ENCODE measurements around the gene MLLT10. TPM values are rescaled to one million over a fixed set of nuclear protein-coding genes. Genes with fewer than 3 reads are reported as not detected.

MLLT10 gene
- total RNA-seq, result 43.9 and 56.5 TPM in 2 replicates
- long read RNA-seq, partial matches to known transcripts, result 13 of 27 reads
- long read RNA-seq, other reads (novel, unspliced or antisense), result 14 of 27 reads

DNA sequence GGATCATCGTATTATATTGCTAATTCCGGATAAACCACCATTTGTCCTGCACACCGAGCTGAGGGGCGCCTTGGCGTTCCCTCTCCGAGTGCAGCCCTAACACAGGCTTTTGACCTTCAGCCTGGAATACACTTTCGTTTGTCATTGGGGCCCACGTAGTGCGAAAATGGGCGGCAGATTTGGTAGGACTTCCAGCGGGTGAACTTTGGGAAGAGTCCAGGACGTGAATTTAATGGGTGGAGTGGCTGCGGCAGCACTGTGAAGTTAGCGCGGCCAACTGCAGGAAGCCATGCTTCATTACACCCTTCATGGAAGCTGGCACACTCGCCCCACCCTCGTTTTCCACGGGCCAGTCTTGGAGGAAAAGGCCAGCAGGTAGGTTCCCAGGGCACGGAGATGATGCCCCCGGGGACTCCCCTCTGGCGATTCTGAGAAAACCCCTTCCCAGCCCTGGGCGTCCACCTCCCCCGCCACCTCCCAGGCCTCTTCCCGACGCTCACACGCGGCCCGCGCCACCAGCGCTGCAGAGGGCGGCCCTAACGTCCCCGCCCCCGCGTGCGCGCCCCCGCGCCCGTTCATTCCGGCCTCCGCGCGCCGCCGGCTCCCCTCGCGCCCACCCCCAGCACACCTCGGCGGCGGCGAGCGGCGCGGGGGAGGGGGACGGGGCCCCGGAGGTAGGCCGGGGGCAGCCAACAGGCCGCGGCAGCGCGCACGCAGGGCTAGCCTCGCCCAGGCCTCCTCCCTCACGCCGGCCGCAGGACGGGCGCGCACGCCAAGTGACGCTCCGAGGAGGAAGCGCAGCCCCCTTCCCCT lies at the start of gene MLLT10:
Gene MLLT10, plus strand, starts transcription at position 766 of the 813 bp plus-strand sequence. CDS start 413 bp downstream, outside the sequence.
- TF ChIP-seq, protein P1, sequence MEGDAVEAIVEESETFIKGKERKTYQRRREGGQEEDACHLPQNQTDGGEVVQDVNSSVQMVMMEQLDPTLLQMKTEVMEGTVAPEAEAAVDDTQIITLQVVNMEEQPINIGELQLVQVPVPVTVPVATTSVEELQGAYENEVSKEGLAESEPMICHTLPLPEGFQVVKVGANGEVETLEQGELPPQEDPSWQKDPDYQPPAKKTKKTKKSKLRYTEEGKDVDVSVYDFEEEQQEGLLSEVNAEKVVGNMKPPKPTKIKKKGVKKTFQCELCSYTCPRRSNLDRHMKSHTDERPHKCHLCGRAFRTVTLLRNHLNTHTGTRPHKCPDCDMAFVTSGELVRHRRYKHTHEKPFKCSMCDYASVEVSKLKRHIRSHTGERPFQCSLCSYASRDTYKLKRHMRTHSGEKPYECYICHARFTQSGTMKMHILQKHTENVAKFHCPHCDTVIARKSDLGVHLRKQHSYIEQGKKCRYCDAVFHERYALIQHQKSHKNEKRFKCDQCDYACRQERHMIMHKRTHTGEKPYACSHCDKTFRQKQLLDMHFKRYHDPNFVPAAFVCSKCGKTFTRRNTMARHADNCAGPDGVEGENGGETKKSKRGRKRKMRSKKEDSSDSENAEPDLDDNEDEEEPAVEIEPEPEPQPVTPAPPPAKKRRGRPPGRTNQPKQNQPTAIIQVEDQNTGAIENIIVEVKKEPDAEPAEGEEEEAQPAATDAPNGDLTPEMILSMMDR (IDR thresholded peaks at IDR 0.05), result peak; percentile 35
- DNase-seq (ENCODE audit: extremely low spot score, unreplicated experiment), result peak; percentile 99
- peaks cover 4% of the 10 kb centered on the region for H3K36me3 Mint-ChIP-seq (ENCODE audit: unreplicated experiment)
- peak within 1 kb of the TSS; percentile 99 for H3K27ac Mint-ChIP-seq (ENCODE audit: unreplicated experiment)
- no peaks in the 10 kb centered on the region for H3K9me3 Mint-ChIP-seq (ENCODE audit: unreplicated experiment)
- H3K4me3 Mint-ChIP-seq (ENCODE audit: unreplicated experiment), result peak within 1 kb of the TSS; percentile 88
- peaks cover 45% of the 10 kb centered on the region for H3K4me1 Mint-ChIP-seq (ENCODE audit: unreplicated experiment)
- H3K27me3 Mint-ChIP-seq (ENCODE audit: unreplicated experiment), result no peaks in the 10 kb centered on the region

DNA sequence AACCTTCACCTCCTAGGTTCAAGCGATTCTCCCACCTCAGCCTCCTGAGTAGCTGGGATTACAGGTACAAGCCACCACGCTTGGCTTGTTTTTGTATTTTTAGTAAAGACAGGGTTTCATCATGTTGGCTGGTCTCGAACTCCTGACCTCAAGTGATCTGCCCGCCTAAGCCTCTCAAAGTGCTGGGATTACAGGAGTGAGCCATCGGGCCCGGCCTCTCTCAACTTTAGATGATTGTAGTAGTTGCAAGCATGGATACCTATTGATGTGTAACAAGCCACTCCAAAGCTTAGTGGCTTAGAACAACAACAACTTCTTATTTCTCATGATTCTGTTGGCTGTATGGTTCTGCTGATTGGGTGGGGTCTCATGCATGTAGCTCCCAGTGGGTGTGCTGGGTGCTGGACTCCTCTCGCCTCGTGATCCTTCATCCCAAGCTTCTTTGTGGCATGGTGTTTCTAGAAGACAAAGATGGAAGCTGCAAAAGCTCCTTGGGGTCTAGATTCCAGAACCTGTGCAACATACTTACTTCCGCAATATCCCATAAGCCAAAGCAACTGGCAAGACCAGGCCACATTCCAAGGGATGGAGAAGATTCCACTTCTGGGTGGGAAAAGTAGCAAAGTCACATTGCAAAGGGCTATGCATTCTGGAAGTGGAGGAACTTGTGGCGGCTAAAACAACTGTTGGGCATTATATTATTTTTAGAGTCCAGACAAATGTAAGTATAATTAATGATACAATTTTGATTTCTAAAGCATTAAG lies 46.4 kb upstream of the MLLT10 start:
- no peak overlapping the region for H3K4me3 Mint-ChIP-seq (ENCODE audit: unreplicated experiment)
- no peaks in the 10 kb centered on the region for H3K9me3 Mint-ChIP-seq (ENCODE audit: unreplicated experiment)
- TF ChIP-seq, protein P1 (IDR thresholded peaks at IDR 0.05), result no peak
- H3K4me1 Mint-ChIP-seq (ENCODE audit: unreplicated experiment), result peaks cover 12% of the 10 kb centered on the region
- H3K27ac Mint-ChIP-seq (ENCODE audit: unreplicated experiment), result no peak overlapping the region
- H3K27me3 Mint-ChIP-seq (ENCODE audit: unreplicated experiment), result no peaks in the 10 kb centered on the region
- no peaks in the 10 kb centered on the region for H3K36me3 Mint-ChIP-seq (ENCODE audit: unreplicated experiment)
- peak; percentile 36 for DNase-seq (ENCODE audit: extremely low spot score, unreplicated experiment)

DNA sequence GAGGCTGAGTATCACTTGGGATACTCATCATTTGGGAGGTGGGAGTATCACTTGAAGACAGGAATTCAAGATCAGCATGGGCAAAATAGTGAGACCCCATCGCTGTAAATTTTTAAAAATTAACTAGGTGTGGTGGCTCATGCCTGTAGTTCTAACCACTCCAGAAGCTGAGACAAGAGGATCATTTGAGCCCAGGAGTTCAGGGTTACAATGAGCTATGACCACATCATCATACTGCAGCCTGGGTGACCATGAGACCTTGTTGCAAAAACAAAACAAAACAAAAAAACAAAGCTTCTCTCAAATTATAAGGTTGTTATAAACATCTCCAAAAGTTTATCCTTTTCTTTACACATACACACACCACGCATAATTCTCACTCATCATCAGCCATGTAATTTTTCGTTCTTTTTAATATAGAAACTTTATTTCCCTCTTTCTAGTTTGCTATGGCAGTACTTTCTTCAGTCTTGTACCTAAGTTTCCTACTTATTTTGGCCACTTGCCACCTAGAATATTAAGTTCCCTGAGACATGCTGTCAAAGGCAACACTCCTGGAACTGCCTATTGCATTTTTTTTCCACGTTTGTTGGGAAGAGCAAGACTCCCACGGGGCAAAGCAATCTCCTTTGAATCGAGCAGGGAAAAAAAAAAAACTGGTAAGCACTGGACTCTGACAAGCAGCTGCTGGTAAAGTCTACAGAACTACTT lies 45.6 kb upstream of the MLLT10 start:
- Mint-ChIP-seq H3K4me1 (ENCODE audit: unreplicated experiment) (peaks cover 12% of the 10 kb centered on the region), H3K36me3 (ENCODE audit: unreplicated experiment) (no peaks in the 10 kb centered on the region), H3K9me3 (ENCODE audit: unreplicated experiment) (no peaks in the 10 kb centered on the region), H3K27me3 (ENCODE audit: unreplicated experiment) (no peaks in the 10 kb centered on the region), H3K27ac (ENCODE audit: unreplicated experiment) (no peak overlapping the region), H3K4me3 (ENCODE audit: unreplicated experiment) (no peak overlapping the region)
- peak; percentile 48 for DNase-seq (ENCODE audit: extremely low spot score, unreplicated experiment)
- TF ChIP-seq, protein P1 (IDR thresholded peaks at IDR 0.05), result no peak

DNA sequence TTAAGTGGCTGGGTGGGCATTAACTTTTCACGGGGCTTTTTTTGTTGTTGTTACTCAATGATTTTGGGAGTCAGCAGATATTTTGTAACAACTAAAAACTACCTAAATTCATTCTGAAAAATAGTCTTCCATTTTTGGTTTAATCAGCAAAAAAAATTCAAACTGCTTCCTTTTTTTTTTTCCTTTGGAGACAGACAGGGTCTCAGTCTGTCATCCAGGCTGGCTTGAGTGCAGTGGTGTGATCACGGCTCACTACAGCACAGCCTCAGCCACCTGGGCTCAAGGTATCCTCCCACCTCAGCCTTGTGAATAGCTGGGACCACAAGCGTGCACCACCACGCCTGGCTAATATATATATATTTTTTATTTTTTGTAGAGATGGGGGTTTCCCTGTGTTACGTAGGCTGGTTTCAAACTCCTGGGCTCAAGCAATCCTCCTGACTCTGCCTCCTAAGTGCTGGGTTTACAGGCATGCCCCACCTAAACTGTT lies 45.0 kb upstream of the MLLT10 start:
- peak; percentile 23 for DNase-seq (ENCODE audit: extremely low spot score, unreplicated experiment)
- Mint-ChIP-seq H3K4me1 (ENCODE audit: unreplicated experiment) (peaks cover 12% of the 10 kb centered on the region), H3K27ac (ENCODE audit: unreplicated experiment) (no peak overlapping the region), H3K4me3 (ENCODE audit: unreplicated experiment) (no peak overlapping the region), H3K9me3 (ENCODE audit: unreplicated experiment) (no peaks in the 10 kb centered on the region), H3K36me3 (ENCODE audit: unreplicated experiment) (no peaks in the 10 kb centered on the region), H3K27me3 (ENCODE audit: unreplicated experiment) (no peaks in the 10 kb centered on the region)
- TF ChIP-seq, protein P1 (IDR thresholded peaks at IDR 0.05), result no peak

Measured in osteocyte (in vitro differentiated cells).